Measurements from ENCODE around the gene TET2.
A peak's percentile ranks its signal among the peaks of the same experiment; 100 is the strongest.

TET2 gene

GRCh38 chr4:105146276-105147015, at the start of gene TET2:
TSS of gene TET2 (plus strand) at chr4:105146876. CDS start at chr4:105233943, 87,067 bp downstream.
- peak within 1 kb of the TSS; percentile 71 for H3K4me3 ChIP-seq (ENCODE audit: low read length)
- H3K4me1 ChIP-seq (ENCODE audit: control insufficient read depth, insufficient read depth, low read length), result no peaks in the 10 kb centered on the region
- H3K9ac ChIP-seq (ENCODE audit: low read length), result peak within 1 kb of the TSS; percentile 99
- H3K36me3 ChIP-seq (ENCODE audit: control insufficient read depth, insufficient read depth, low read length), result no peaks in the 10 kb centered on the region
- no peaks in the 10 kb centered on the region for H3K27me3 ChIP-seq (ENCODE audit: control insufficient read depth, insufficient read depth, low read length)
- no peaks in the 10 kb centered on the region for H3K9me3 ChIP-seq (ENCODE audit: control insufficient read depth, low read length)

GRCh38 chr4:105102016-105102415, 44.7 kb upstream of the TET2 start:
- Histone ChIP-seq H3K9me3 (ENCODE audit: control insufficient read depth, low read length) (no peaks in the 10 kb centered on the region), H3K4me1 (ENCODE audit: control insufficient read depth, insufficient read depth, low read length) (no peaks in the 10 kb centered on the region), H3K27me3 (ENCODE audit: control insufficient read depth, insufficient read depth, low read length) (no peaks in the 10 kb centered on the region), H3K9ac (ENCODE audit: low read length) (no peak overlapping the region), H3K4me3 (ENCODE audit: low read length) (no peak overlapping the region), H3K36me3 (ENCODE audit: control insufficient read depth, insufficient read depth, low read length) (no peaks in the 10 kb centered on the region)

GRCh38 chr4:105106426-105106825, 40.2 kb upstream of the TET2 start:
- H3K9me3 ChIP-seq (ENCODE audit: control insufficient read depth, low read length), result no peaks in the 10 kb centered on the region
- no peaks in the 10 kb centered on the region for H3K27me3 ChIP-seq (ENCODE audit: control insufficient read depth, insufficient read depth, low read length)
- H3K4me3 ChIP-seq (ENCODE audit: low read length), result no peak overlapping the region
- H3K36me3 ChIP-seq (ENCODE audit: control insufficient read depth, insufficient read depth, low read length), result no peaks in the 10 kb centered on the region
- no peak overlapping the region for H3K9ac ChIP-seq (ENCODE audit: low read length)
- no peaks in the 10 kb centered on the region for H3K4me1 ChIP-seq (ENCODE audit: control insufficient read depth, insufficient read depth, low read length)

- H3K9me3 ChIP-seq (ENCODE audit: control insufficient read depth, low read length), result no peaks in the 10 kb centered on the region
- H3K9ac ChIP-seq (ENCODE audit: low read length), result no peak overlapping the region
- no peaks in the 10 kb centered on the region for H3K36me3 ChIP-seq (ENCODE audit: control insufficient read depth, insufficient read depth, low read length)
- H3K27me3 ChIP-seq (ENCODE audit: control insufficient read depth, insufficient read depth, low read length), result no peaks in the 10 kb centered on the region
- no peak overlapping the region for H3K4me3 ChIP-seq (ENCODE audit: low read length)
- H3K4me1 ChIP-seq (ENCODE audit: control insufficient read depth, insufficient read depth, low read length), result no peaks in the 10 kb centered on the region
Observed at GRCh38 chr4:105107095-105107856, 39.4 kb upstream of the TET2 start.

GRCh38 chr4:105108971-105109370, 37.7 kb upstream of the TET2 start:
- H3K4me3 ChIP-seq (ENCODE audit: low read length), result no peak overlapping the region
- no peaks in the 10 kb centered on the region for H3K27me3 ChIP-seq (ENCODE audit: control insufficient read depth, insufficient read depth, low read length)
- H3K9me3 ChIP-seq (ENCODE audit: control insufficient read depth, low read length), result no peaks in the 10 kb centered on the region
- no peaks in the 10 kb centered on the region for H3K4me1 ChIP-seq (ENCODE audit: control insufficient read depth, insufficient read depth, low read length)
- no peaks in the 10 kb centered on the region for H3K36me3 ChIP-seq (ENCODE audit: control insufficient read depth, insufficient read depth, low read length)
- H3K9ac ChIP-seq (ENCODE audit: low read length), result no peak overlapping the region

GRCh38 chr4:105112274-105112673, 34.4 kb upstream of the TET2 start:
- Histone ChIP-seq H3K36me3 (ENCODE audit: control insufficient read depth, insufficient read depth, low read length) (no peaks in the 10 kb centered on the region), H3K4me1 (ENCODE audit: control insufficient read depth, insufficient read depth, low read length) (no peaks in the 10 kb centered on the region), H3K9ac (ENCODE audit: low read length) (no peak overlapping the region), H3K27me3 (ENCODE audit: control insufficient read depth, insufficient read depth, low read length) (no peaks in the 10 kb centered on the region), H3K4me3 (ENCODE audit: low read length) (no peak overlapping the region), H3K9me3 (ENCODE audit: control insufficient read depth, low read length) (no peaks in the 10 kb centered on the region)

- Histone ChIP-seq H3K36me3 (ENCODE audit: control insufficient read depth, insufficient read depth, low read length) (no peaks in the 10 kb centered on the region), H3K4me1 (ENCODE audit: control insufficient read depth, insufficient read depth, low read length) (no peaks in the 10 kb centered on the region), H3K27me3 (ENCODE audit: control insufficient read depth, insufficient read depth, low read length) (no peaks in the 10 kb centered on the region), H3K9me3 (ENCODE audit: control insufficient read depth, low read length) (no peaks in the 10 kb centered on the region), H3K9ac (ENCODE audit: low read length) (no peak overlapping the region), H3K4me3 (ENCODE audit: low read length) (no peak overlapping the region)
Observed at GRCh38 chr4:105113800-105114199, 32.9 kb upstream of the TET2 start.

GRCh38 chr4:105116616-105117319, 29.9 kb upstream of the TET2 start:
- Histone ChIP-seq H3K4me3 (ENCODE audit: low read length) (no peak overlapping the region), H3K9me3 (ENCODE audit: control insufficient read depth, low read length) (no peaks in the 10 kb centered on the region), H3K27me3 (ENCODE audit: control insufficient read depth, insufficient read depth, low read length) (no peaks in the 10 kb centered on the region), H3K4me1 (ENCODE audit: control insufficient read depth, insufficient read depth, low read length) (no peaks in the 10 kb centered on the region), H3K36me3 (ENCODE audit: control insufficient read depth, insufficient read depth, low read length) (no peaks in the 10 kb centered on the region), H3K9ac (ENCODE audit: low read length) (no peak overlapping the region)

- H3K9ac ChIP-seq (ENCODE audit: low read length), result no peak overlapping the region
- H3K36me3 ChIP-seq (ENCODE audit: control insufficient read depth, insufficient read depth, low read length), result no peaks in the 10 kb centered on the region
- no peaks in the 10 kb centered on the region for H3K4me1 ChIP-seq (ENCODE audit: control insufficient read depth, insufficient read depth, low read length)
- no peak overlapping the region for H3K4me3 ChIP-seq (ENCODE audit: low read length)
- H3K9me3 ChIP-seq (ENCODE audit: control insufficient read depth, low read length), result no peaks in the 10 kb centered on the region
- no peaks in the 10 kb centered on the region for H3K27me3 ChIP-seq (ENCODE audit: control insufficient read depth, insufficient read depth, low read length)
Observed at GRCh38 chr4:105119356-105119755, 27.3 kb upstream of the TET2 start.

- no peak overlapping the region for H3K9ac ChIP-seq (ENCODE audit: low read length)
- no peak overlapping the region for H3K4me3 ChIP-seq (ENCODE audit: low read length)
- no peaks in the 10 kb centered on the region for H3K27me3 ChIP-seq (ENCODE audit: control insufficient read depth, insufficient read depth, low read length)
- H3K9me3 ChIP-seq (ENCODE audit: control insufficient read depth, low read length), result no peaks in the 10 kb centered on the region
- no peaks in the 10 kb centered on the region for H3K36me3 ChIP-seq (ENCODE audit: control insufficient read depth, insufficient read depth, low read length)
- no peaks in the 10 kb centered on the region for H3K4me1 ChIP-seq (ENCODE audit: control insufficient read depth, insufficient read depth, low read length)
Observed at GRCh38 chr4:105120626-105121025, 26.1 kb upstream of the TET2 start.

GRCh38 chr4:105122350-105122749, 24.3 kb upstream of the TET2 start:
- no peaks in the 10 kb centered on the region for H3K36me3 ChIP-seq (ENCODE audit: control insufficient read depth, insufficient read depth, low read length)
- H3K27me3 ChIP-seq (ENCODE audit: control insufficient read depth, insufficient read depth, low read length), result no peaks in the 10 kb centered on the region
- H3K9me3 ChIP-seq (ENCODE audit: control insufficient read depth, low read length), result no peaks in the 10 kb centered on the region
- H3K4me3 ChIP-seq (ENCODE audit: low read length), result no peak overlapping the region
- no peak overlapping the region for H3K9ac ChIP-seq (ENCODE audit: low read length)
- H3K4me1 ChIP-seq (ENCODE audit: control insufficient read depth, insufficient read depth, low read length), result no peaks in the 10 kb centered on the region

All from mucosa of stomach (tissue), 1 donor.